A673 (cell line): ENCODE results near the gene PYDC2. TPM values are rescaled to one million over a fixed set of nuclear protein-coding genes. Genes with fewer than 3 reads are reported as not detected.

Experiments used
- BruUV-seq: library from RNA; stranded (reverse); fragments of 400-500 nt; replicated peaks from 2 replicates; lab custom pipeline; 2021; lab: Mats Ljungman, UMichigan
- CTCF ChIA-PET: fragments of 300-600 bp; sonication (Branson Sonifier 250); formaldehyde crosslinking; loops from one replicate; lab custom pipeline; 2022; ENCODE audit warnings: antibody characterized with exemption; lab: Charles Lee
- POLR2A ChIA-PET: fragments of 300-600 bp; sonication (Branson Sonifier 250); formaldehyde crosslinking; loops from one replicate; lab custom pipeline; 2022; ENCODE audit warnings: antibody characterized with exemption; ENCODE audit not compliant: low non-redundant PET; lab: Charles Lee
- DNase-seq: peaks from one replicate; pipeline ENCODE4 v3.0.0-alpha.2; 2015; ENCODE audit warnings: low spot score
- H3K27ac ChIP-seq: fragments of 200-600 bp; sonication (generic); 2 replicates; pipeline ENCODE4 v1.5.1; 2016; ENCODE audit warnings: mixed run types, low read depth, mild to moderate bottlenecking, mixed read lengths, antibody characterized with exemption, low read length; ENCODE audit not compliant: poor library complexity, severe bottlenecking
- H3K27me3 ChIP-seq: fragments of 200-600 bp; sonication (generic); replicated peaks from 2 replicates; pipeline ENCODE4 v1.6.1; 2017; ENCODE audit warnings: mixed run types, low read depth, mild to moderate bottlenecking, mixed read lengths, antibody characterized with exemption, low read length; ENCODE audit not compliant: insufficient read depth, poor library complexity
- H3K36me3 ChIP-seq: fragments of 200-600 bp; sonication (generic); 2 replicates; pipeline ENCODE4 v1.6.1; 2016; ENCODE audit warnings: mixed run types, mild to moderate bottlenecking, mixed read lengths, antibody characterized with exemption, low read length; ENCODE audit not compliant: insufficient read depth, poor library complexity, severe bottlenecking
- H3K4me1 ChIP-seq: fragments of 200-600 bp; sonication (generic); 2 replicates; pipeline ENCODE4 v1.6.1; 2017; ENCODE audit warnings: mixed run types, mild to moderate bottlenecking, mixed read lengths, antibody characterized with exemption, low read length; ENCODE audit not compliant: insufficient read depth, poor library complexity, severe bottlenecking
- H3K4me3 ChIP-seq: fragments of 200-600 bp; sonication (generic); 2 replicates; pipeline ENCODE4 v1.5.1; 2016; ENCODE audit warnings: low read depth, mixed run types, mild to moderate bottlenecking, mixed read lengths, low read length; ENCODE audit not compliant: poor library complexity, severe bottlenecking
- H3K9me3 ChIP-seq: fragments of 200-600 bp; sonication (generic); 2 replicates; pipeline ENCODE4 v1.6.1; 2016; ENCODE audit warnings: mixed run types, low read depth, mild to moderate bottlenecking, mixed read lengths, antibody characterized with exemption, low read length; ENCODE audit not compliant: poor library complexity, severe bottlenecking
- EZH2 ChIP-seq: fragments of 200-600 bp; sonication (generic); IDR thresholded peaks from 2 replicates; pipeline ENCODE4 v1.6.1; 2017; ENCODE audit warnings: borderline replicate concordance, low read depth, mild to moderate bottlenecking, mixed read lengths, antibody characterized with exemption, low read length; ENCODE audit not compliant: poor library complexity, severe bottlenecking
- intact Hi-C: fragments of 100-400 bp; cut with micrococcal nuclease; formaldehyde crosslinking; loops from one replicate; pipeline ENCODE4 v1.10.0; 2022; ENCODE audit not compliant: unreplicated experiment
- total RNA-seq: library from RNA; stranded (reverse); gene quantifications from 2 replicates; pipeline ENCODE4 v1.2.3, GENCODE V29; 2021
- TF ChIP-seq, protein P1 (sequence below): fragments of 300-800, 200-600 bp; sonication (generic); conservative IDR thresholded peaks from 2 replicates; pipeline ENCODE4 v1.5.1; 2017; ENCODE audit warnings: low read depth, mild to moderate bottlenecking, antibody characterized with exemption, low read length, moderate library complexity, mixed read lengths

PYDC2 gene
- total RNA-seq, 1 experiment from 2014 or later, result not detected

DNA sequence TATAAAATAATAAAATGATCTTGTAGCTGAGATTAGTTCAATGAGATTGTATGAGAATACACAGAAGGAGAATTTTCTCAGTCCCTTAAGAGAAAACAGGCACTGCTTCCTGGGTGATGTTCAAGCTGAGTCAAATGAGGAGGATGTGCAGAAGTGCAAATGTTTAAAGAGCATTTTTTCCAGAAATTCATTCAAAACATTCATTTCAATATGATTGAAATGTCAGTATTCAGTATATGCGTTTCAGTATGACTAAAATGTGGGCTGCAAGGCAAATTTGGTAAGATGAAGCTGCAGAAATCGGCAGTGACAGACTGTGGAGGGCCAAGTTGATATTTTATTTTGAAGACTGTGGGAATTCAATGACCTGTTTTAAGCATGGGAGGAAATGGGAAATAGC, 19.3 kb upstream of the PYDC2 start:
- Histone ChIP-seq H3K9me3 (no peaks in the 10 kb centered on the region), H3K27me3 (no peaks in the 10 kb centered on the region), H3K36me3 (no peaks in the 10 kb centered on the region), H3K27ac (no peak overlapping the region), H3K4me3 (no peak overlapping the region), H3K4me1 (no peaks in the 10 kb centered on the region)
- no peak for TF ChIP-seq EZH2
- TF ChIP-seq, protein P1, sequence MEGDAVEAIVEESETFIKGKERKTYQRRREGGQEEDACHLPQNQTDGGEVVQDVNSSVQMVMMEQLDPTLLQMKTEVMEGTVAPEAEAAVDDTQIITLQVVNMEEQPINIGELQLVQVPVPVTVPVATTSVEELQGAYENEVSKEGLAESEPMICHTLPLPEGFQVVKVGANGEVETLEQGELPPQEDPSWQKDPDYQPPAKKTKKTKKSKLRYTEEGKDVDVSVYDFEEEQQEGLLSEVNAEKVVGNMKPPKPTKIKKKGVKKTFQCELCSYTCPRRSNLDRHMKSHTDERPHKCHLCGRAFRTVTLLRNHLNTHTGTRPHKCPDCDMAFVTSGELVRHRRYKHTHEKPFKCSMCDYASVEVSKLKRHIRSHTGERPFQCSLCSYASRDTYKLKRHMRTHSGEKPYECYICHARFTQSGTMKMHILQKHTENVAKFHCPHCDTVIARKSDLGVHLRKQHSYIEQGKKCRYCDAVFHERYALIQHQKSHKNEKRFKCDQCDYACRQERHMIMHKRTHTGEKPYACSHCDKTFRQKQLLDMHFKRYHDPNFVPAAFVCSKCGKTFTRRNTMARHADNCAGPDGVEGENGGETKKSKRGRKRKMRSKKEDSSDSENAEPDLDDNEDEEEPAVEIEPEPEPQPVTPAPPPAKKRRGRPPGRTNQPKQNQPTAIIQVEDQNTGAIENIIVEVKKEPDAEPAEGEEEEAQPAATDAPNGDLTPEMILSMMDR, result no peak
- ChIA-PET CTCF (no interaction called here), POLR2A (interaction anchor here (0.6 kb wide), 1 partner anchor 112 kb away, joined by 4 read pairs; the partner anchor contains the start of gene UTS2B)
- BruUV-seq, result no TSS peak
- intact Hi-C loops, result no loop called here
- DNase-seq, result no peak

GRCh38 chr3:191444569-191444968, 16.4 kb upstream of the PYDC2 start:
- H3K4me1 ChIP-seq, result no peaks in the 10 kb centered on the region
- POLR2A ChIA-PET, result no interaction called here
- intact Hi-C loops, result no loop called here
- no peaks in the 10 kb centered on the region for H3K27me3 ChIP-seq
- TF ChIP-seq EZH2, result no peak
- TF ChIP-seq, protein P1, result no peak
- CTCF ChIA-PET, result no interaction called here
- H3K4me3 ChIP-seq, result no peak overlapping the region
- no peak for DNase-seq
- no peaks in the 10 kb centered on the region for H3K9me3 ChIP-seq
- no peak overlapping the region for H3K27ac ChIP-seq
- H3K36me3 ChIP-seq, result no peaks in the 10 kb centered on the region
- no TSS peak for BruUV-seq

GRCh38 chr3:191449256-191449655, 11.7 kb upstream of the PYDC2 start:
- DNase-seq, result no peak
- ChIA-PET POLR2A (no interaction called here), CTCF (no interaction called here)
- intact Hi-C loops, result no loop called here
- no TSS peak for BruUV-seq
- no peaks in the 10 kb centered on the region for H3K36me3 ChIP-seq
- TF ChIP-seq, protein P1, result no peak
- TF ChIP-seq EZH2, result no peak
- H3K27ac ChIP-seq, result no peak overlapping the region
- no peak overlapping the region for H3K4me3 ChIP-seq
- H3K27me3 ChIP-seq, result no peaks in the 10 kb centered on the region
- H3K4me1 ChIP-seq, result no peaks in the 10 kb centered on the region
- no peaks in the 10 kb centered on the region for H3K9me3 ChIP-seq
